B cell (primary cell): ENCODE data around the gene ZBTB17.

Source experiments
- CTCF ChIP-seq: fragments of 200-600 bp; IDR thresholded peaks from one replicate; pipeline ENCODE4 v1.8.0; 2022; ENCODE audit warnings: antibody characterized with exemption, mild to moderate bottlenecking
- EZH2 ChIP-seq: IDR thresholded peaks from 2 replicates; pipeline ENCODE4 v1.6.1; 2012; ENCODE audit warnings: borderline replicate concordance, low read depth, mild to moderate bottlenecking, moderate library complexity, low read length; ENCODE audit not compliant: insufficient read depth, poor library complexity, severe bottlenecking

GRCh38 chr1:15966081-15966955 is 9.6 kb downstream of the ZBTB17 start:
- TF ChIP-seq CTCF (no peak), EZH2 (no peak)
